Endometrium (tissue), 2 donors: ENCODE measurements around the gene RNASEH2A.

Experiments used
- FAIRE-seq: peaks from 2 replicates; lab custom pipeline; 2012; peaks lifted over from hg19 to GRCh38; lab: Jason Lieb, UNC
- donor health status: control.
- donor health status: control.

The RNASEH2A gene

GRCh38 chr19:12783291-12783848, 23.0 kb upstream of the RNASEH2A start:
- no peak for FAIRE-seq

- FAIRE-seq, result no peak
Observed at GRCh38 chr19:12783849-12784393, 22.5 kb upstream of the RNASEH2A start.

GRCh38 chr19:12784394-12784870, 22.0 kb upstream of the RNASEH2A start:
- FAIRE-seq, result no peak

GRCh38 chr19:12784871-12785430, 21.4 kb upstream of the RNASEH2A start:
- no peak for FAIRE-seq

GRCh38 chr19:12785431-12786031, 20.9 kb upstream of the RNASEH2A start:
- no peak for FAIRE-seq

GRCh38 chr19:12786141-12786870, 20.1 kb upstream of the RNASEH2A start:
- FAIRE-seq, result no peak

GRCh38 chr19:12786952-12787351, 19.4 kb upstream of the RNASEH2A start:
- FAIRE-seq, result no peak

GRCh38 chr19:12787458-12787857, 18.9 kb upstream of the RNASEH2A start:
- no peak for FAIRE-seq

GRCh38 chr19:12788042-12788681, 18.2 kb upstream of the RNASEH2A start:
- FAIRE-seq, result no peak

- FAIRE-seq, result no peak
Observed at GRCh38 chr19:12788682-12789097, 17.7 kb upstream of the RNASEH2A start.

- FAIRE-seq, result no peak
Observed at GRCh38 chr19:12789098-12789903, 17.1 kb upstream of the RNASEH2A start.

- no peak for FAIRE-seq
Observed at GRCh38 chr19:12789904-12790619, 16.3 kb upstream of the RNASEH2A start.

GRCh38 chr19:12790628-12791344, 15.6 kb upstream of the RNASEH2A start:
- FAIRE-seq, result no peak

- peak; percentile 62 for FAIRE-seq
Observed at GRCh38 chr19:12791345-12792050, 14.9 kb upstream of the RNASEH2A start, which contains the start of gene JUNB. JUNB (plus strand) TSS chr19:12791486; CDS start chr19:12791772, 286 bp downstream.

- FAIRE-seq, result no peak
Observed at GRCh38 chr19:12792051-12792852, 14.1 kb upstream of the RNASEH2A start.

GRCh38 chr19:12792853-12793289, 13.5 kb upstream of the RNASEH2A start:
- FAIRE-seq, result no peak

- FAIRE-seq, result no peak
Observed at GRCh38 chr19:12793290-12794195, 12.8 kb upstream of the RNASEH2A start.
